ENCODE data around the gene SLC34A3. TPM values are rescaled to one million over a fixed set of nuclear protein-coding genes. Genes with fewer than 3 reads are reported as not detected.

Gene SLC34A3
- total RNA-seq, 4 donors from 2014 or later = not detected

GRCh38 chr9:137204731-137205125, 26.0 kb upstream of the SLC34A3 start:
- no peak for TF ChIP-seq CTCF (IDR thresholded peaks at IDR 0.05; ENCODE audit: low read depth)

GRCh38 chr9:137205126-137206069, 25.3 kb upstream of the SLC34A3 start, which contains the start of the genes NDOR1 and TMEM203:
Gene NDOR1, plus strand, starts transcription at chr9:137205700. Its CDS starts 78 bp downstream, at chr9:137205778.
Gene TMEM203, minus strand, starts transcription at chr9:137205648. Its CDS starts 234 bp downstream, at chr9:137205414.
- no peak for TF ChIP-seq CTCF (IDR thresholded peaks at IDR 0.05; ENCODE audit: low read depth)

GRCh38 chr9:137206602-137207001, 24.1 kb upstream of the SLC34A3 start:
- TF ChIP-seq CTCF (IDR thresholded peaks at IDR 0.05; ENCODE audit: low read depth) = no peak

GRCh38 chr9:137211532-137211931, 19.2 kb upstream of the SLC34A3 start:
- TF ChIP-seq CTCF (IDR thresholded peaks at IDR 0.05; ENCODE audit: low read depth) = no peak

GRCh38 chr9:137212520-137212919, 18.2 kb upstream of the SLC34A3 start:
- TF ChIP-seq CTCF (IDR thresholded peaks at IDR 0.05; ENCODE audit: low read depth) = no peak

- no peak for TF ChIP-seq CTCF (IDR thresholded peaks at IDR 0.05; ENCODE audit: low read depth)
Measured at GRCh38 chr9:137213160-137214060, 17.3 kb upstream of the SLC34A3 start.

- no peak for TF ChIP-seq CTCF (IDR thresholded peaks at IDR 0.05; ENCODE audit: low read depth)
Measured at GRCh38 chr9:137214620-137215019, 16.1 kb upstream of the SLC34A3 start.

Data from subcutaneous adipose tissue (tissue), 4 donors.